Neural cell (in vitro differentiated cells): ENCODE measurements around the gene FZD2. TPM values are rescaled to one million over a fixed set of nuclear protein-coding genes. Genes with fewer than 3 reads are reported as not detected.
"Not testable (repeated sequence)": the region's sequence is repeated elsewhere in the genome, so short reads cannot be mapped to it uniquely, and the experiment has no call there.

Experiments used
- H2AFZ ChIP-seq: fragments of 200-600, 300-800 bp; sonication (generic), shearing (Covaris generic); 2 replicates; pipeline ENCODE4 v1.6.0; 2014; ENCODE audit warnings: low read depth, mild to moderate bottlenecking, antibody characterized with exemption, low read length, moderate library complexity
- H3F3A ChIP-seq: fragments of 200-600 bp; shearing (Covaris generic); 2 replicates; pipeline ENCODE4 v1.6.1; 2016; ENCODE audit warnings: mild to moderate bottlenecking, moderate library complexity, mixed read lengths, antibody characterized with exemption, low read length; ENCODE audit not compliant: insufficient read depth, poor library complexity, severe bottlenecking
- H3K27ac ChIP-seq: fragments of 200-600, 300-800 bp; sonication (generic), shearing (Covaris generic); 2 replicates; pipeline ENCODE4 v1.5.1; 2014; ENCODE audit warnings: mild to moderate bottlenecking, low read length, moderate library complexity
- H3K27me3 ChIP-seq: fragments of 300-800, 200-600 bp; sonication (generic), shearing (Covaris generic); 2 replicates; pipeline ENCODE4 v1.6.0; 2014; ENCODE audit warnings: mild to moderate bottlenecking, low read depth, low read length, moderate library complexity; ENCODE audit not compliant: insufficient read depth
- H3K36me3 ChIP-seq: fragments of 300-800, 200-600 bp; sonication (generic), shearing (Covaris generic); 2 replicates; pipeline ENCODE4 v1.5.1; 2014; ENCODE audit warnings: mild to moderate bottlenecking, antibody characterized with exemption, low read length, moderate library complexity; ENCODE audit not compliant: insufficient read depth
- H3K4me2 ChIP-seq: fragments of 300-800, 200-600 bp; sonication (generic), shearing (Covaris generic); 2 replicates; pipeline ENCODE4 v1.6.0; 2014; ENCODE audit warnings: mild to moderate bottlenecking, low read length
- H3K4me3 ChIP-seq: fragments of 300-800, 200-600 bp; sonication (generic), shearing (Covaris generic); 2 replicates; pipeline ENCODE4 v1.5.1; 2014; ENCODE audit warnings: mild to moderate bottlenecking, low read length, moderate library complexity
- H3K79me2 ChIP-seq: fragments of 200-600 bp; shearing (Covaris generic); replicated peaks from 2 replicates; pipeline ENCODE4 v1.6.0; 2014; ENCODE audit warnings: mild to moderate bottlenecking, low read length, moderate library complexity; ENCODE audit not compliant: insufficient read depth
- H3K9ac ChIP-seq: fragments of 300-800, 200-600 bp; sonication (generic), shearing (Covaris generic); 2 replicates; pipeline ENCODE4 v1.6.1; 2016; ENCODE audit warnings: mild to moderate bottlenecking, low read length, mixed read lengths
- H3K9me2 ChIP-seq: fragments of 200-600 bp; shearing (Covaris generic); 2 replicates; pipeline ENCODE4 v1.6.1; 2016; ENCODE audit warnings: mild to moderate bottlenecking, low read length, mixed read lengths; ENCODE audit not compliant: insufficient read depth
- H3K9me3 ChIP-seq: fragments of 200-600, 300-800 bp; sonication (generic), shearing (Covaris generic); 2 replicates; pipeline ENCODE4 v1.6.1; 2016; ENCODE audit warnings: mild to moderate bottlenecking, mixed run types, low read length, moderate library complexity, mixed read lengths
- H4K20me1 ChIP-seq: fragments of 200-600 bp; shearing (Covaris generic); 2 replicates; pipeline ENCODE4 v1.6.1; 2016; ENCODE audit warnings: mild to moderate bottlenecking, mixed run types; ENCODE audit not compliant: insufficient read depth
- EP300 ChIP-seq: fragments of 450-650 bp; conservative IDR thresholded peaks from 2 replicates; pipeline ENCODE4 v1.6.1; 2014; ENCODE audit warnings: antibody characterized with exemption, mild to moderate bottlenecking, moderate library complexity; ENCODE audit not compliant: poor library complexity, severe bottlenecking
- EZH2 ChIP-seq: fragments of 200-600, 300-800 bp; shearing (Covaris generic), sonication (generic); IDR thresholded peaks from 2 replicates; pipeline ENCODE4 v1.6.1; 2014; ENCODE audit warnings: antibody characterized with exemption, low read length, borderline replicate concordance, mild to moderate bottlenecking; ENCODE audit not compliant: insufficient read depth, poor library complexity, severe bottlenecking
- MXI1 ChIP-seq: fragments of 450-650 bp; conservative IDR thresholded peaks from 2 replicates; pipeline ENCODE4 v1.6.1; 2014; ENCODE audit warnings: antibody characterized with exemption, mild to moderate bottlenecking; ENCODE audit not compliant: poor library complexity, severe bottlenecking
- POLR2AphosphoS5 ChIP-seq: IDR thresholded peaks from 2 replicates; pipeline ENCODE4 v1.6.1; 2012
- RAD21 ChIP-seq: fragments of 450-650 bp; conservative IDR thresholded peaks from 2 replicates; pipeline ENCODE4 v1.6.1; 2014; ENCODE audit warnings: antibody characterized with exemption, mild to moderate bottlenecking, moderate library complexity
- SMC3 ChIP-seq: fragments of 450-650 bp; conservative IDR thresholded peaks from 2 replicates; pipeline ENCODE4 v1.6.1; 2014; ENCODE audit warnings: antibody characterized with exemption, mild to moderate bottlenecking, moderate library complexity; ENCODE audit not compliant: poor library complexity
- TAF1 ChIP-seq: IDR thresholded peaks from 2 replicates; pipeline ENCODE4 v1.6.1; 2012; ENCODE audit warnings: low read depth
- polyA plus RNA-seq: library from polyadenylated mRNA; depleted of rRNA; stranded (reverse); fragments of >200 nt; gene quantifications from 2 replicates; pipeline ENCODE4 v1.2.3, GENCODE V29; 2014
- TF ChIP-seq, protein P1 (sequence below): fragments of 450-650 bp; IDR thresholded peaks from 2 replicates; pipeline ENCODE4 v1.5.1; 2014; ENCODE audit warnings: antibody characterized with exemption, mild to moderate bottlenecking, moderate library complexity; ENCODE audit not compliant: poor library complexity, severe bottlenecking
- TF ChIP-seq, protein P2 (sequence below): IDR thresholded peaks from 2 replicates; pipeline ENCODE4 v1.6.1; 2012; ENCODE audit warnings: borderline replicate concordance

Gene FZD2
- polyA plus RNA-seq, 1 donor from 2014 or later, result 2.5 TPM

DNA sequence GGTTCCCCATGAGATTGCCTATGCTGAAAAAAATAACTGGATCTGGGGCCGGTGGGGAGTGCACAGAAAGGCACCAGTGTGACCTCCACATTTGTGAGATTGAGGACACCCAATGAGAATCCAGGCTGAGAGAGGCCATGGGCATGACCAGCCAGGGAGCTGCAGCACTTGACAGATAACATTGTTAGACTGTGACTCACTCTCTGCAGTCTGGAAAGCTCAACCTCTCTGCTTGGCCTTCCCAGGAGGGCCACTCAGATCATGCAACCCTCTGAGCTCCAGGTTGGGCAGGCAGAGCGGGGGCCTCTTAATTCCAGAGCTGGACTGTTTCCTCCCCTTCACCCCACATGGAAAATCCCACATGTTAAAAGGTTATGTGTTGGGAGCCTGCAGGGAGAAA is 30.1 kb downstream of the FZD2 start:
- no peaks in the 10 kb centered on the region for H3F3A ChIP-seq
- no peak overlapping the region for H3K27ac ChIP-seq
- TF ChIP-seq TAF1 (no peak), RAD21 (no peak), POLR2AphosphoS5 (no peak), MXI1 (no peak), EZH2 (no peak), EP300 (no peak), SMC3 (no peak)
- TF ChIP-seq, protein P1, sequence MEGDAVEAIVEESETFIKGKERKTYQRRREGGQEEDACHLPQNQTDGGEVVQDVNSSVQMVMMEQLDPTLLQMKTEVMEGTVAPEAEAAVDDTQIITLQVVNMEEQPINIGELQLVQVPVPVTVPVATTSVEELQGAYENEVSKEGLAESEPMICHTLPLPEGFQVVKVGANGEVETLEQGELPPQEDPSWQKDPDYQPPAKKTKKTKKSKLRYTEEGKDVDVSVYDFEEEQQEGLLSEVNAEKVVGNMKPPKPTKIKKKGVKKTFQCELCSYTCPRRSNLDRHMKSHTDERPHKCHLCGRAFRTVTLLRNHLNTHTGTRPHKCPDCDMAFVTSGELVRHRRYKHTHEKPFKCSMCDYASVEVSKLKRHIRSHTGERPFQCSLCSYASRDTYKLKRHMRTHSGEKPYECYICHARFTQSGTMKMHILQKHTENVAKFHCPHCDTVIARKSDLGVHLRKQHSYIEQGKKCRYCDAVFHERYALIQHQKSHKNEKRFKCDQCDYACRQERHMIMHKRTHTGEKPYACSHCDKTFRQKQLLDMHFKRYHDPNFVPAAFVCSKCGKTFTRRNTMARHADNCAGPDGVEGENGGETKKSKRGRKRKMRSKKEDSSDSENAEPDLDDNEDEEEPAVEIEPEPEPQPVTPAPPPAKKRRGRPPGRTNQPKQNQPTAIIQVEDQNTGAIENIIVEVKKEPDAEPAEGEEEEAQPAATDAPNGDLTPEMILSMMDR, result no peak
- TF ChIP-seq, protein P2, sequence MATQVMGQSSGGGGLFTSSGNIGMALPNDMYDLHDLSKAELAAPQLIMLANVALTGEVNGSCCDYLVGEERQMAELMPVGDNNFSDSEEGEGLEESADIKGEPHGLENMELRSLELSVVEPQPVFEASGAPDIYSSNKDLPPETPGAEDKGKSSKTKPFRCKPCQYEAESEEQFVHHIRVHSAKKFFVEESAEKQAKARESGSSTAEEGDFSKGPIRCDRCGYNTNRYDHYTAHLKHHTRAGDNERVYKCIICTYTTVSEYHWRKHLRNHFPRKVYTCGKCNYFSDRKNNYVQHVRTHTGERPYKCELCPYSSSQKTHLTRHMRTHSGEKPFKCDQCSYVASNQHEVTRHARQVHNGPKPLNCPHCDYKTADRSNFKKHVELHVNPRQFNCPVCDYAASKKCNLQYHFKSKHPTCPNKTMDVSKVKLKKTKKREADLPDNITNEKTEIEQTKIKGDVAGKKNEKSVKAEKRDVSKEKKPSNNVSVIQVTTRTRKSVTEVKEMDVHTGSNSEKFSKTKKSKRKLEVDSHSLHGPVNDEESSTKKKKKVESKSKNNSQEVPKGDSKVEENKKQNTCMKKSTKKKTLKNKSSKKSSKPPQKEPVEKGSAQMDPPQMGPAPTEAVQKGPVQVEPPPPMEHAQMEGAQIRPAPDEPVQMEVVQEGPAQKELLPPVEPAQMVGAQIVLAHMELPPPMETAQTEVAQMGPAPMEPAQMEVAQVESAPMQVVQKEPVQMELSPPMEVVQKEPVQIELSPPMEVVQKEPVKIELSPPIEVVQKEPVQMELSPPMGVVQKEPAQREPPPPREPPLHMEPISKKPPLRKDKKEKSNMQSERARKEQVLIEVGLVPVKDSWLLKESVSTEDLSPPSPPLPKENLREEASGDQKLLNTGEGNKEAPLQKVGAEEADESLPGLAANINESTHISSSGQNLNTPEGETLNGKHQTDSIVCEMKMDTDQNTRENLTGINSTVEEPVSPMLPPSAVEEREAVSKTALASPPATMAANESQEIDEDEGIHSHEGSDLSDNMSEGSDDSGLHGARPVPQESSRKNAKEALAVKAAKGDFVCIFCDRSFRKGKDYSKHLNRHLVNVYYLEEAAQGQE, result no peak
- no peak overlapping the region for H3K4me2 ChIP-seq
- H3K9me2 ChIP-seq, result no peaks in the 10 kb centered on the region
- H3K4me3 ChIP-seq, result no peak overlapping the region
- H2AFZ ChIP-seq, result no peak overlapping the region
- no peaks in the 10 kb centered on the region for H3K79me2 ChIP-seq
- no peak overlapping the region for H3K9ac ChIP-seq
- H3K27me3 ChIP-seq, result no peaks in the 10 kb centered on the region
- H3K36me3 ChIP-seq, result no peaks in the 10 kb centered on the region
- no peaks in the 10 kb centered on the region for H3K9me3 ChIP-seq
- H4K20me1 ChIP-seq, result no peaks in the 10 kb centered on the region

DNA sequence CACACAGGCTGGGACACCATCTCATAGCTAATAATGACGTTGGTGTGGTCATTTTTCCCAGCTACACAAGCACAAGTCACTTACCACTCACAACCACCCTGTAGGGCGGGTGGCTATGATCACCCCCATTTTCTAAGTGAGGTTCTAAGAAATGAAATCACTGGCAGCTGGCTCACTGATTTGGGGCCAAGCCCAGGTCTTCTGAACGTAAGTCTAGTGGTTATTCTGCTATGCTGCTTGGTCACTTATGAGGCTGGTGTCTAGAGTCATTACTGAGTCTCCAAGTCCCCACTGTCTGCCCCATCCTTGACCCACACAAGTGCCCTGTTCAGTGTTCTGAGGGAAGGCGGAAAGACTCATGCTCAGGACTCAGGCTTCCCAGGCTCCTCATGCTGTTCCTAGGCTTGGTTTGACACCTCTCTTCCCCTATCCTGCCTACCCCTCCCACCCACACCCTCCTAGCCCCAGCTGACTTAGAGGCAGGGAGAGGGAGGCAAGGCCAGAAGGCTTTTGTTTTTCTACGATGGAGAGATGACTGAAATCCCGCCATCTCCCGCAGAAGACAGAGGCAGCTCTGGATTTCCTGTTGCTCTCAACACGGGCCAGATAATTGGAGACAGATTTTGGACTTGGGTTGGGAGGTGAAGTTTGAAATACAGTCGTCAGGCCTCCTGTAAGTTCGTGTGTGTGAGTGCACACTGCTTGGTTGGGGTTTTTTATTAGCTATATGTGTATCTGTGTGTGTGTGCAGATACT is 32.2 kb downstream of the FZD2 start:
- Histone ChIP-seq H3K9me3 (no peaks in the 10 kb centered on the region), H3K4me2 (no peak overlapping the region), H3K27me3 (no peaks in the 10 kb centered on the region), H3K79me2 (no peaks in the 10 kb centered on the region), H3F3A (no peaks in the 10 kb centered on the region), H3K36me3 (no peaks in the 10 kb centered on the region), H4K20me1 (no peaks in the 10 kb centered on the region), H2AFZ (no peak overlapping the region), H3K27ac (no peak overlapping the region), H3K9ac (no peak overlapping the region), H3K9me2 (no peaks in the 10 kb centered on the region), H3K4me3 (no peak overlapping the region)
- TF ChIP-seq, protein P2, result no peak
- TF ChIP-seq RAD21 (no peak), EZH2 (no peak), TAF1 (no peak), EP300 (no peak), SMC3 (no peak), POLR2AphosphoS5 (no peak), MXI1 (no peak)
- TF ChIP-seq, protein P1, result no peak

DNA sequence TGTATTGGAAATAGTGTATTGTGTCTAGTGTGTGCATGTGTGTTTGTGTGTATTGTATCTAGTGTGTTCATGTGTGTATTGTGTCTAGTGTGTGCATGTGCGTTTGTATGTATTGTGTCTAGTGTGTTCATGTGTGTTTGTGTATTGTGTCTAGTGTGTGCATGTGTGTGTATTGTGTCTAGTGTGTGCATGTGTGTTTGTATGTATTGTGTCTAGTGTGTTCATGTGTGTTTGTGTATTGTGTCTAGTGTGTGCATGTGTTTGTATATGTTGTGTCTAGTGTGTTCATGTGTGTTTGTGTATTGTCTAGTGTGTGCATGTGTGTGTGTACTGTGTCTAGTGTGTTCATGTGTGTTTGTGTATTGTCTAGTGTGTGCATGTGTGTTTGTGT is 32.8 kb downstream of the FZD2 start:
- not testable (repeated sequence) for H3K4me2 ChIP-seq, H4K20me1 ChIP-seq, H3F3A ChIP-seq, H3K27me3 ChIP-seq, H3K36me3 ChIP-seq, H2AFZ ChIP-seq, H3K4me3 ChIP-seq, H3K27ac ChIP-seq, H3K79me2 ChIP-seq, H3K9me2 ChIP-seq, H3K9ac ChIP-seq, H3K9me3 ChIP-seq
